Ovary (tissue), 3 donors: Measurements from ENCODE around the gene MAN1B1.

Experiments used
- EP300 ChIP-seq: sonication (generic); formaldehyde crosslinking; IDR thresholded peaks from one replicate; pipeline ENCODE4 v1.6.1; 2017; ENCODE audit warnings: antibody characterized with exemption
- POLR2A ChIP-seq: fragments of 450-650 bp; IDR thresholded peaks from one replicate; pipeline ENCODE4 v1.6.1; 2017; ENCODE audit warnings: antibody characterized with exemption, mild to moderate bottlenecking, moderate library complexity
- TF ChIP-seq, protein P1 (sequence below), 3 donors: fragments of 450-650 bp in 2 of 3; fragments of 200-600 bp in 1 of 3; IDR thresholded peaks; one replicate each; pipeline versions ENCODE4 v1.5.1 to v1.8.0; 2016 to 2022; ENCODE audit warnings: antibody characterized with exemption in 3 of 3, mild to moderate bottlenecking in 1 of 3
- donor health status: DM: no; HTN: no; CAD: no.

- TF ChIP-seq, protein P1, sequence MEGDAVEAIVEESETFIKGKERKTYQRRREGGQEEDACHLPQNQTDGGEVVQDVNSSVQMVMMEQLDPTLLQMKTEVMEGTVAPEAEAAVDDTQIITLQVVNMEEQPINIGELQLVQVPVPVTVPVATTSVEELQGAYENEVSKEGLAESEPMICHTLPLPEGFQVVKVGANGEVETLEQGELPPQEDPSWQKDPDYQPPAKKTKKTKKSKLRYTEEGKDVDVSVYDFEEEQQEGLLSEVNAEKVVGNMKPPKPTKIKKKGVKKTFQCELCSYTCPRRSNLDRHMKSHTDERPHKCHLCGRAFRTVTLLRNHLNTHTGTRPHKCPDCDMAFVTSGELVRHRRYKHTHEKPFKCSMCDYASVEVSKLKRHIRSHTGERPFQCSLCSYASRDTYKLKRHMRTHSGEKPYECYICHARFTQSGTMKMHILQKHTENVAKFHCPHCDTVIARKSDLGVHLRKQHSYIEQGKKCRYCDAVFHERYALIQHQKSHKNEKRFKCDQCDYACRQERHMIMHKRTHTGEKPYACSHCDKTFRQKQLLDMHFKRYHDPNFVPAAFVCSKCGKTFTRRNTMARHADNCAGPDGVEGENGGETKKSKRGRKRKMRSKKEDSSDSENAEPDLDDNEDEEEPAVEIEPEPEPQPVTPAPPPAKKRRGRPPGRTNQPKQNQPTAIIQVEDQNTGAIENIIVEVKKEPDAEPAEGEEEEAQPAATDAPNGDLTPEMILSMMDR (IDR thresholded peaks at IDR 0.05), result no peak
- TF ChIP-seq POLR2A (no peak), EP300 (no peak)
Measured at GRCh38 chr9:137042751-137043727, 43.7 kb upstream of the MAN1B1 start.
